Stimulated activated naive CD8-positive, alpha-beta T cell treated with anti-CD3 and anti-CD28 coated beads, Interleukin-15, Interleukin-2, amounts not matched to agents 100 U/mL and 50 U/mL, for 24 hours (primary cell): Measurements from ENCODE around the gene TSHZ1.
"Not testable (repeated sequence)": the region's sequence is repeated elsewhere in the genome, so short reads cannot be mapped to it uniquely, and the experiment has no call there.

Source experiments
- ATAC-seq: fragments of 150-1000 bp; cut with Tn5 transposase; one replicate; pipeline ENCODE4 v1.10.0; 2021
- DNase-seq: peaks from one replicate; pipeline ENCODE4 v3.0.0; 2021

The TSHZ1 gene

GRCh38 chr18:75307530-75307929 lies 96.9 kb downstream of the TSHZ1 start:
- ATAC-seq (no peak), DNase-seq (no peak)

GRCh38 chr18:75309564-75309963 lies 99.0 kb downstream of the TSHZ1 start:
- DNase-seq: no peak
- ATAC-seq: no peak

GRCh38 chr18:75314117-75314516 lies 103.5 kb downstream of the TSHZ1 start:
- ATAC-seq (no peak), DNase-seq (no peak)

GRCh38 chr18:75314606-75315005 lies 104.0 kb downstream of the TSHZ1 start:
- no peak for DNase-seq
- no peak for ATAC-seq

GRCh38 chr18:75316223-75316622 lies 105.6 kb downstream of the TSHZ1 start:
- ATAC-seq (no peak), DNase-seq (no peak)

GRCh38 chr18:75316826-75317225 lies 106.2 kb downstream of the TSHZ1 start:
- no peak for ATAC-seq
- DNase-seq: no peak

- no peak for DNase-seq
- no peak for ATAC-seq
Observed at GRCh38 chr18:75317300-75317699, 106.7 kb downstream of the TSHZ1 start.

GRCh38 chr18:75317703-75318102 lies 107.1 kb downstream of the TSHZ1 start:
- ATAC-seq (no peak), DNase-seq (no peak)

- DNase-seq (no peak), ATAC-seq (no peak)
Observed at GRCh38 chr18:75319905-75320304, 109.3 kb downstream of the TSHZ1 start.

GRCh38 chr18:75320506-75320905 lies 109.9 kb downstream of the TSHZ1 start:
- no peak for ATAC-seq
- DNase-seq: no peak

- ATAC-seq (no peak), DNase-seq (no peak)
Observed at GRCh38 chr18:75321431-75321830, 110.8 kb downstream of the TSHZ1 start.

- DNase-seq (no peak), ATAC-seq (no peak)
Observed at GRCh38 chr18:75322206-75322605, 111.6 kb downstream of the TSHZ1 start.

- ATAC-seq (no peak), DNase-seq (no peak)
Observed at GRCh38 chr18:75323821-75324585, 113.4 kb downstream of the TSHZ1 start.

GRCh38 chr18:75324686-75325257 lies 114.2 kb downstream of the TSHZ1 start:
- no peak for ATAC-seq

GRCh38 chr18:75329753-75330152 lies 119.2 kb downstream of the TSHZ1 start:
- ATAC-seq: peak; percentile 73
- not testable (repeated sequence) for DNase-seq

More at GRCh38 chr18:75324686-75325257, 114.2 kb downstream of the TSHZ1 start:
- no peak for DNase-seq

GRCh38 chr18:75330308-75330707 lies 119.7 kb downstream of the TSHZ1 start:
- ATAC-seq: no peak
- no peak for DNase-seq

- ATAC-seq (no peak), DNase-seq (no peak)
Observed at GRCh38 chr18:75334869-75335268, 124.3 kb downstream of the TSHZ1 start.

GRCh38 chr18:75335511-75335910 lies 124.9 kb downstream of the TSHZ1 start:
- no peak for ATAC-seq
- no peak for DNase-seq

- ATAC-seq (no peak), DNase-seq (no peak)
Observed at GRCh38 chr18:75336767-75337166, 126.2 kb downstream of the TSHZ1 start.

GRCh38 chr18:75337348-75337747 lies 126.8 kb downstream of the TSHZ1 start:
- no peak for ATAC-seq
- no peak for DNase-seq

- ATAC-seq (no peak), DNase-seq (no peak)
Observed at GRCh38 chr18:75338631-75339030, 128.0 kb downstream of the TSHZ1 start.
